Measurements from ENCODE around the gene ZDHHC11B.
"Not testable (repeated sequence)": the region's sequence is repeated elsewhere in the genome, so short reads cannot be mapped to it uniquely, and the experiment has no call there.

The ZDHHC11B gene

GRCh38 chr5:773517-774264, 10.8 kb downstream of the ZDHHC11B start:
- no peaks in the 10 kb centered on the region for H3K4me1 ChIP-seq (ENCODE audit: low read length)
- no peaks in the 10 kb centered on the region for H4K20me1 ChIP-seq (ENCODE audit: insufficient read depth, low read length)
- no peak overlapping the region for H3K9ac ChIP-seq (ENCODE audit: low read length)
- no peak for TF ChIP-seq EZH2phosphoT487 (IDR thresholded peaks at IDR 0.05; ENCODE audit: low read depth)
- no peak for TF ChIP-seq CTCF (IDR thresholded peaks at IDR 0.05; ENCODE audit: low read depth, low read length)
- H3K27ac ChIP-seq (ENCODE audit: low read length), result no peak overlapping the region
- no peaks in the 10 kb centered on the region for H3K79me2 ChIP-seq (ENCODE audit: low read length)
- no peak overlapping the region for H3K4me3 ChIP-seq (ENCODE audit: low read length)
- no peaks in the 10 kb centered on the region for H3K27me3 ChIP-seq (ENCODE audit: low read depth, low read length)
- no peak overlapping the region for H2AFZ ChIP-seq (ENCODE audit: low read depth, low read length)
- no peak overlapping the region for H3K4me2 ChIP-seq (ENCODE audit: low read length)
- no peaks in the 10 kb centered on the region for H3K9me3 ChIP-seq (ENCODE audit: insufficient read depth, low read length)
- no peaks in the 10 kb centered on the region for H3K36me3 ChIP-seq (replicated peaks; ENCODE audit: low read depth, low read length)

GRCh38 chr5:772931-773330, 11.6 kb downstream of the ZDHHC11B start:
- H3K4me1 ChIP-seq (ENCODE audit: low read length); H3K27ac ChIP-seq (ENCODE audit: low read length); H2AFZ ChIP-seq (ENCODE audit: low read depth, low read length); H3K27me3 ChIP-seq (ENCODE audit: low read depth, low read length); H4K20me1 ChIP-seq (ENCODE audit: insufficient read depth, low read length); H3K9me3 ChIP-seq (ENCODE audit: insufficient read depth, low read length); H3K4me2 ChIP-seq (ENCODE audit: low read length); H3K79me2 ChIP-seq (ENCODE audit: low read length); H3K4me3 ChIP-seq (ENCODE audit: low read length); H3K36me3 ChIP-seq (replicated peaks; ENCODE audit: low read depth, low read length); H3K9ac ChIP-seq (ENCODE audit: low read length): not testable (repeated sequence)

GRCh38 chr5:772547-772890, 12.0 kb downstream of the ZDHHC11B start:
- H3K4me3 ChIP-seq (ENCODE audit: low read length); H3K9me3 ChIP-seq (ENCODE audit: insufficient read depth, low read length); H4K20me1 ChIP-seq (ENCODE audit: insufficient read depth, low read length); H3K79me2 ChIP-seq (ENCODE audit: low read length); H3K27ac ChIP-seq (ENCODE audit: low read length); H2AFZ ChIP-seq (ENCODE audit: low read depth, low read length); H3K4me2 ChIP-seq (ENCODE audit: low read length); H3K4me1 ChIP-seq (ENCODE audit: low read length); H3K9ac ChIP-seq (ENCODE audit: low read length); H3K36me3 ChIP-seq (replicated peaks; ENCODE audit: low read depth, low read length); H3K27me3 ChIP-seq (ENCODE audit: low read depth, low read length): not testable (repeated sequence)

- not testable (repeated sequence) for H3K9me3 ChIP-seq (ENCODE audit: insufficient read depth, low read length); H3K4me3 ChIP-seq (ENCODE audit: low read length); H3K27me3 ChIP-seq (ENCODE audit: low read depth, low read length); H3K79me2 ChIP-seq (ENCODE audit: low read length); H3K9ac ChIP-seq (ENCODE audit: low read length); H3K4me1 ChIP-seq (ENCODE audit: low read length); H2AFZ ChIP-seq (ENCODE audit: low read depth, low read length); H3K27ac ChIP-seq (ENCODE audit: low read length); H3K36me3 ChIP-seq (replicated peaks; ENCODE audit: low read depth, low read length); H4K20me1 ChIP-seq (ENCODE audit: insufficient read depth, low read length); H3K4me2 ChIP-seq (ENCODE audit: low read length)
Measured at GRCh38 chr5:771841-772546, 12.5 kb downstream of the ZDHHC11B start.

GRCh38 chr5:771087-771781, 13.3 kb downstream of the ZDHHC11B start:
- H3K4me3 ChIP-seq (ENCODE audit: low read length), result not testable (repeated sequence)

GRCh38 chr5:770585-770984, 13.9 kb downstream of the ZDHHC11B start:
- H3K27me3 ChIP-seq (ENCODE audit: low read depth, low read length); H3K79me2 ChIP-seq (ENCODE audit: low read length); H3K27ac ChIP-seq (ENCODE audit: low read length); H3K4me2 ChIP-seq (ENCODE audit: low read length); H3K4me3 ChIP-seq (ENCODE audit: low read length); H3K36me3 ChIP-seq (replicated peaks; ENCODE audit: low read depth, low read length); H3K9ac ChIP-seq (ENCODE audit: low read length); H2AFZ ChIP-seq (ENCODE audit: low read depth, low read length); H3K4me1 ChIP-seq (ENCODE audit: low read length); H3K9me3 ChIP-seq (ENCODE audit: insufficient read depth, low read length); H4K20me1 ChIP-seq (ENCODE audit: insufficient read depth, low read length): not testable (repeated sequence)

More at GRCh38 chr5:771087-771781, 13.3 kb downstream of the ZDHHC11B start:
- H2AFZ ChIP-seq (ENCODE audit: low read depth, low read length); H3K79me2 ChIP-seq (ENCODE audit: low read length); H4K20me1 ChIP-seq (ENCODE audit: insufficient read depth, low read length); H3K9ac ChIP-seq (ENCODE audit: low read length); H3K9me3 ChIP-seq (ENCODE audit: insufficient read depth, low read length); H3K36me3 ChIP-seq (replicated peaks; ENCODE audit: low read depth, low read length); H3K27ac ChIP-seq (ENCODE audit: low read length); H3K4me1 ChIP-seq (ENCODE audit: low read length); H3K27me3 ChIP-seq (ENCODE audit: low read depth, low read length); H3K4me2 ChIP-seq (ENCODE audit: low read length): not testable (repeated sequence)

GRCh38 chr5:769485-770145, 14.9 kb downstream of the ZDHHC11B start:
- H3K27ac ChIP-seq (ENCODE audit: low read length); H3K9me3 ChIP-seq (ENCODE audit: insufficient read depth, low read length): not testable (repeated sequence)

More at GRCh38 chr5:769485-770145, 14.9 kb downstream of the ZDHHC11B start:
- not testable (repeated sequence) for H3K4me3 ChIP-seq (ENCODE audit: low read length); H4K20me1 ChIP-seq (ENCODE audit: insufficient read depth, low read length); H3K9ac ChIP-seq (ENCODE audit: low read length); H3K27me3 ChIP-seq (ENCODE audit: low read depth, low read length); H3K36me3 ChIP-seq (replicated peaks; ENCODE audit: low read depth, low read length); H3K79me2 ChIP-seq (ENCODE audit: low read length); H3K4me1 ChIP-seq (ENCODE audit: low read length); H3K4me2 ChIP-seq (ENCODE audit: low read length); H2AFZ ChIP-seq (ENCODE audit: low read depth, low read length)

All from OCI-LY3 (cell line).